NCI-H345 (cell line): ENCODE data around the gene PCCA.

Experiments used
- DNase-seq: peaks from one replicate; lab custom pipeline; 2025; lab: John Stamatoyannopoulos, UW

Gene PCCA

GRCh38 chr13:100527644-100528043 lies 438.8 kb downstream of the PCCA start:
- no peak for DNase-seq

GRCh38 chr13:100528353-100528752 lies 439.5 kb downstream of the PCCA start:
- no peak for DNase-seq

GRCh38 chr13:100528820-100529219 lies 439.9 kb downstream of the PCCA start:
- DNase-seq = no peak

DNA sequence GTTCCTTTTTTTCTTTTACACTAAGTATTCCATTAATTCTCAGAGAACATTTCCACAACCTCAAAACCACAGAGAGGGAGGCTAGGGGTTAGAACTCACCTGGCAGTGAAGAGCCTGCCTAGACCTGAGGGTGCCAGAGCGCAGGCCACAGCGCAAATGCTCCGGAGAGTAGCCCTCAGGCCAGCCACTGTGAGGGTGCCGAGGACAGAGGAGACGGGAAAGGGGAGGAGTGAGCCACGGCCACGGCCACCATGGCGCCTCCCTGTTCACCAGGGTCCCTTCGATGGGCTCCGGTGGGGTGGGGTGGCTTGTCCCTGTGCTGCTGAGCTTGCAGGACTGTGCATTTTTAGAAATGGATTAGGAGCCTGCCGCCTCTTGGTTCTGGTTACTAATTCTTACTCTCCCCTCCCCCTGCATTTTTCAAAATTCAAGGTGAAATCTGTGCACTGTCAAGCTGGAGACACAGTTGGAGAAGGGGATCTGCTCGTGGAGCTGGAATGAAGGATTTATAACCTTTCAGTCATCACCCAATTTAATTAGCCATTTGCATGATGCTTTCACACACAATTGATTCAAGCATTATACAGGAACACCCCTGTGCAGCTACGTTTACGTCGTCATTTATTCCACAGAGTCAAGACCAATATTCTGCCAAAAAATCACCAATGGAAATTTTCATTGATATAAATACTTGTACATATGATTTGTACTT lies 440.9 kb downstream of the PCCA start:
- no peak for DNase-seq

DNA sequence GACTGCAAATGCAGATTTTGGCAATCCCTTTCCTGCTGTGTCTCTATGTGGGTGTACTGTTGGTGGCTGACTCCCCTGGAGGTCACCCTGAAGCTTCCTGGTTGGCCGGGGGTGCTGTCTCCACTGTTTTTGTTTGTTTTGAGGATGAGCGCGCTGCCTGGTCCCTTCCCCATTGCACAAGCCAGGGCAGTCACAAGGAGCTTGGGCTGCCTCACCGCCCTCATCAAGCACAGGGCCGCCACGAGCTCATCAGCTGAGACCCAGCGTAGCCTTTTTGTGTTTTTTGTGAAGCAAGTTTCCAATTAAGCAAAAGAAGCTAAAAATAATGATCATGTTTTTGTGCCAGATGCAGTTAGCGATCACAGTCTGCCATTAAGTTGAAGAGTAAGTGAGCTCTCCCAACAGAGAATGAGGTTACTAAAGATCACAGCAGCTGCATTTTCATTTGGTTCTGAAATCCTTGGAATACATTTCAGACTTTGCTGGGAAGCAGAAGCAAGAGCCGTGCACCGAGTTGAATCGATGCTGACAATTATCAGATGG lies 441.8 kb downstream of the PCCA start:
- peak; percentile 46 for DNase-seq

DNA sequence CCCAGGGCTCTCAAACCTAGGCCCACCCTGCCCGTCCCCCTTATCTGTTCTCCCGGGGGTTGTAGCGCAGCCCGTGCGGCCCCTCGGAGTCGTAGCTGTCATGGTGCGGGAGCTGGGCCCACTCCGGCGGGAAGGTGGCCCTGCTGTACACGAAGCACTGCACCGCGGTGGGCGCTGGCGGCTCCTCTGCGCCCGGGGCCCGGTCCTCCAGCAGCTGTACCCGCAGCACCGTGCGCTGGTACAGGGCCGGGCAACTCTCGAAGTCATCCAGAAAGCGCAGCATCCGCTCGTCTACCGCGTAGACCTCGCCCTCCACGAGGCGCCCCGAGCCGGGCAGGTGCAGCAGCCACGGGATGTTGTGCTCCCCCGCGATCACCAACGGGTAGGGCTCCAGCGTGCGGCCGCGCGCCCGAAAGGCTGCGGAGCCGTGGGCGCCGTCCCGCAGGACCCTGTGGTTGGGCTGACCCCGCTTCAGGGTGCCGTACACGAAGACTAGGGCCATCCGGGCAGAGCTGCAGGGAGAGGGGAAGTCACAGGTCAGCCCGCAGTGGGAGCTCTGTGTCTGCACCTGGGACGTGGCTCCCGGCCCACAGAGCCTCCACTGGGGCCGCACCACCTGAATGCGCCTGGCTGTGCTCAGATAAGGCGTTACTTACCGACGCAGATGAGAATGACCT lies 443.3 kb downstream of the PCCA start:
- DNase-seq = no peak

DNA sequence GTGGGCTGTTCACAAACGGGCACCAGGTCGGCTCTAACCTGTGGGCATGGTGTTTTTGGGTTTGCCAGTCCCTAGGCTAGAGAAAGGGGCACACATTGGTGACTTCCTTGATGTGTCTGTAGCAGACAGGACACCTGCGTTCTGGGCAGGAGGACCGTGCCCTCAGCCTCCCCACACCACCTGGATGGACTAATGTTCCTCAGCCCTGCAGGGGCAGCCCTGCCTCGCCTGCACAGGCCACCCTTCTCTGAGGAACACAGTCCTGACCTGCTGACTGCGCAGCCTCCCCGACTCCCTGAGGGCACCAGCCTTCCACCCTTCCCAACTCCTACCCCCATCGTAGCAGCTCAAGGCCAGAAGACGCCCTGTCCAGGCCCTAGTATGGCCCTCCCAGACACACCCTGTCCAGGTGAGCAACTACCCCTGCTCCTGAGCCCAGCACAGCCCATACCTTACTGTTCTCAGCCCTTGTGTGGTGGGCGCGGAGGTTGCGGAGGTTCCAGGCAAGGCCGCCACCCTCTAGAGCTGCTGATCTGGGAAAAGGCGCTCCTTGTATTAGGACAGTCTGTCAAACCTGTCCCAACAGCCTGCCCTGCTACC lies 444.0 kb downstream of the PCCA start:
- DNase-seq = no peak

GRCh38 chr13:100533588-100534041 lies 444.7 kb downstream of the PCCA start:
- DNase-seq = peak; percentile 89

DNA sequence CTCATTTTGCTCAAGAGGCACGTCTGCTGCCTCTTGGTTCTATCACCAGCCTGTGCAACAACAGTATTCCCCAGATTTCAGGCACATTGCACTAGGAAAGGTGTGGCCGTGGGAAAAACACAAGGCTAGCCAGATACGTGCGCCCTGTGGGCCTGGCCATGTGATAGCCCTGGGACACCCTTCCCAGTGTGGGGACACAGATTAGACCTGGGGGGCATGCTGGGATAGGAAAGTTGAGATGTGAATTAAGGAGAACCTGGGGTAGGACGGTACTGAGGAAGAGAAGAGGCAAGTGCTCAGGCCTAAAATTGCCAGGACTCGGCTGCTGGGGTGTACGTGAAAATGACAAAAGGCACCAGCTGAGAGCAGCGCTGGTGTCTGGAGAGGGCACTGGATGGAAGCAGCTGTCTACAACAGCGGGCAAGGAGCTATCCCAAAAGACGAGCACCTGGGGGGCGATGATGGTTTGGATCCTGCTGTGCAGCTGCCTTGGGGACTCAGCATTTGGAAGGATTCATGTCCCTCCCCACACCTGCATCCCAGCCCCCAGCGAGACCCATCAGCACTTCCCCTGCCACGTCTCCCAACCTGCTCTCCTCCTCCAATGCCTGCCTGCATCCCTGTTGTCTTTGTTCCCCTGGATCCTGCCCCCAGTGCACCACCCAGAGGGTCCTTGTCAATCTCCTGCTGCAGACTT lies 445.4 kb downstream of the PCCA start:
- peak; percentile 62 for DNase-seq

DNA sequence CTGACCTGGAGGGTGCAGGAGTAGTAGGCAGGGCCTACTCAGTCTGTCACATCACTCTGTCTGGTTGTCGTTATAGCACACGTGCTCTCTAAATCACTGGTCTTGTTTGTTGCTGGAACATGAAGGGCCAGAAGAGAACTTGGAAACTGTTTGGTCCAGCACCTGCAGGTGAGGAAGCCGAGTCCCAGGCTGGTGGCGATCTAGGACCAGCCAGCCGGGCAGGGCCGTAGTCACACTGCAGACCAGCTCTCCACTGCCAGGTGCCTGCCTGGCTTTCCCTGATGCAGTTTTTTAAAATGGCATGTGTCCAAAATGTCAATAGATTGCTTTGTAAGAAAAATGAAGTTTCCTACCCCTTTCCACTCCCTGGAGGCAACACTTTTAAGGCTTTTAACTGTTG lies 446.0 kb downstream of the PCCA start:
- no peak for DNase-seq

GRCh38 chr13:100535426-100536135 lies 446.7 kb downstream of the PCCA start:
- DNase-seq = no peak

DNA sequence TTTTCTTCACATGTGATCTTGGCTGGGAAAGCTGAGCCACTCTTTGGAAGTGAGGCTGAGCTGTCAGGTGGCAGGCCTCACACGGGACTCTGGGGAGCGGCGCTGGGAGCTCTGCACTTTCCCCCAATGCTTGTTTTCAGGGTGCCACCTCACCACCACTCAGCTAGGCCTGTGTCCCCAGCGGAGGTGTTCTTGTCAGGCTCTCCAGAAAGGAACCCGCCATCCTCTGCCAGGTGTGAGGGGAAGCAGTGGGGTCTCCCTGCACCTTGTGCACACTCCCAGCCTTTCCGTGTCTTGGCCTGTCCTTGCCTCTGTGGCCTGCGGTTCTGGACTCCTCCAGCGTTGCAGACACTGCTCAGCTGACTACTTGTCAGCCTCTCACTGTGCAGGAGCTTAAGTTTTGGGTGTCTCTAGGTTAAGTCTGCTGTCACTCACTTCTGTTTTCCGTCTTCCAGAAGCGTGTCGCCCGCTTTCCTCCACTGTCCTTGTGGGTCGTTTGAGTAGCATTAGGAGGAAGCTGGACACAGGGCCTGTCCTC lies 447.8 kb downstream of the PCCA start:
- no peak for DNase-seq

DNA sequence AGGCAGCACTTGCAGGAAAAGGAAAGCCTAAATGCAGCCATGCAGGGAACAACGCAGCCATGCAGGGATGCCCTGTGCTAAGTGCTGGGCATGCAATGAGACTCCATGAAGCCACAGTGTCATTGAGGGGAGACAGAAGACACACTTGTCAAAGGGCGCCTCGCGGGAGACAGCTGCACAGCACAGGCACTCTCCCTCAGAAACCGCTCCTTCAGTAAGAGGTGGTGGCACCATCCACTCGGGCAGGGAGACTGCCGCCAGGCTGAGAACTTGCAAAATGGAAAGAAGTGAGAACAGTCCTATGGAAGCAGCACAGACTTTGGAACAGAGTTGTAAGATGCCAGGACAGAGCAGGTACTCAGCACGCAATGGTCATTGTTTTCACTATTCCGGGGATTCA lies 448.6 kb downstream of the PCCA start:
- DNase-seq = no peak

- DNase-seq = no peak
These were observed 449.1 kb downstream of the PCCA start for GRCh38 chr13:100537951-100538462.

- no peak for DNase-seq
These were observed 451.7 kb downstream of the PCCA start for GRCh38 chr13:100540621-100541020.

- DNase-seq = no peak
These were observed 453.3 kb downstream of the PCCA start for GRCh38 chr13:100541897-100542825.

DNA sequence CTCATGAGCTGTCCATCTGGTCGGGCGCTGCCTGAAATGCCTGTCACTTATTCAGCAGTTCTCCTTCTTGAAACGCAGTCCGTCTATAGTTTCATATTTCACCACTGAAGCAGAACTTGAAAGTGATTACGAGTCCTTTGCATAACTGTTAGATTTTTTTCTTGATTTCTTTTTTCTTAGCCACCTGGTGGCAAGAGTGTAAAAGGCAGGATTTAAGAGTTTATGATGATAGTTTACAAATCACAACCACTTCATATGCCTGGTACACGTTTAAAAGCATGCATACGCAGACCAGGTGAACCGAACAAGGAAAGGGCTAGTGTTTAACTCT lies 453.9 kb downstream of the PCCA start:
- DNase-seq = no peak

DNA sequence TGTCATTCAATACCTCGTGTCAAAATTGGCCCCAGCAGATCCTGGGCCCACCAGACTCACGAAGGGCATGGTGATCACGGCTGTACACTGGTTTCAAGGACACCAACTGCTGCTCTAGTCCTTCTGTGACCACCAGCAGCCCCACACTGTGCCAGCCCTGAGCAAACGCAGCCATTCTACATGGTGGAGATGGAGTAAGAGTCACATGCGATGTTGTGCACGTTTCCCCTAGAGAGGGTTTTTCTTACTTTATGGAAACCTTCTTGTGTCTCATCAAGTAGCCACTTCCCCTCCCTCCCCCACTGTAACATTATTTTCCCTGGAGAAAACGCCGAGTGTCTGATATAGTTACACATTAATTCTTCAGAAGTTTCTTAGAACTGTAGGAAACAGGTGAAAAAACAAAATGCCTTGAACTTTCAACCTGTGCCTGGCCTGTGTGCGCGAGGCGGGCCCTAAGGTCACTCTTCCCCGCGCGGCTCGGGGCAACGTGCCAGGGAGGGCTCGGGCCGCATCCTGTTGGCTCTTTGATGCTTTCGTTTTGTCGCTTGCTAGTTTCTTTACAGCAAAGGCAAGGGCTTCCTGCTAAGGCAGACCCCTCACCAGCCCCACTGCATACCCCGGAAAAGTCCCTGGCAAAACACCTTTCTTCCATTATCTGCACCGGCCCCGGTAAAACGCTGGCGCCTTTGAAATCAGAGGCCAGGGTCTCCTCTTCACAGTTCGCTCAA lies 455.1 kb downstream of the PCCA start:
- no peak for DNase-seq

DNA sequence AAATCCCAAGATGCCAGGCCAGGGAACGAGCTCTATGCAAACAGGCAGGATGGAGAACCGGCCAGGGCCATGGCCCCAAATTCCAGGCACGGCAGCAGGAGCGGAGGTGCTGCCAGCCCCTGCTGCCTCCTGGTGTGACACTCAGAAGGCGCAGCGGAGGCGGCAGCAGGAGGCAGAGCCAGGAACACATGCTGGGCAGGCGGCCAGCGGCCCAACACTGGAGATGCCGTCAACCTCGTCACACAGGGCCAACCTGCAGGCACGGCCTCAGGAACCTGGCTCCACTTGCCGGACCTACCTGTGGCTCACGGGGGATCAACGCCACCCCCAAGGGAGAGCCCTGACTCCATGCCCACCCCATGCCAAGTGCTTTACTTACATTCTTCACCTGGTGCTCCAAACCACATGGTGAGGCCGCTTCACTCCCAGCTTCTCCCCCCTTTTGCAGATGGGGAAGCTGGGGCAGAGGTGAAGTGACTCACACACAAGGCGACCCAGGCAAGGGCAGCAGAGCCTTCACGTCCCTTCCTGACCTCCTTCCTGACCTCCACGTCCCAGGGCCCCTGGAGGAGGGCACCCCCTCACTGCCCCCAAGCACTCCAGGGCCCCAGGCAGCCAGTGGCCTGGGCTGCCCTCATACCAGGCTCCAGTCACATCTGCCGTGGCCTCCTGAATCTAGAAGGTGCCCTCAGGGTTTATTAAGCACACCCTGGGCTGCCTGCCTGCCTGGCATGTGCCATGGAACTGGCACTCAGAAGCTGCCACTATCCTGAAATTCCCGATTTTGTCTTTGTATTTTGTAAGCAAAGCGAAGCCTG lies 456.2 kb downstream of the PCCA start:
- DNase-seq = no peak
